ENCODE measurements around the gene ADGRF3.
"Not testable (repeated sequence)": the region's sequence is repeated elsewhere in the genome, so short reads cannot be mapped to it uniquely, and the experiment has no call there.

Gene ADGRF3

DNA sequence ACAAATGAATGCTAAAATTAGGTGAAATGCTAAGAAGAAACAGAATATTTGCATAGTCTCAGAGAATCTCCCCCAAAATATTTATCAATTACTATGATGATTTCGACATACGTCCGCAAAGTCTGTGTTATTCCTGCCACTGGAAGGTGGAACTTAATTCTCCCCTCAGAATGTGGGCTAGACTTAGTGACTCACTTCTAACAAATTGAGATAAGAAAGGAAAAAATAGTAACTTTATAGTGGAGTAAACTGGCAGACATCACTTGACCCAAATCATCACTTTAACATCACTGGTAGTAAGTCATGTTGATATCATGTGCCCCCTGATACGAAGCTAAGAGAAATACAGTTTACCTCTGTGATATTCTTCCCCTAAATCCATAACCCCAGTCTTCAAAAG lies 78.4 kb downstream of the ADGRF3 start:
- DNase-seq (ENCODE audit: low read depth) = no peak
- TF ChIP-seq, protein P1, sequence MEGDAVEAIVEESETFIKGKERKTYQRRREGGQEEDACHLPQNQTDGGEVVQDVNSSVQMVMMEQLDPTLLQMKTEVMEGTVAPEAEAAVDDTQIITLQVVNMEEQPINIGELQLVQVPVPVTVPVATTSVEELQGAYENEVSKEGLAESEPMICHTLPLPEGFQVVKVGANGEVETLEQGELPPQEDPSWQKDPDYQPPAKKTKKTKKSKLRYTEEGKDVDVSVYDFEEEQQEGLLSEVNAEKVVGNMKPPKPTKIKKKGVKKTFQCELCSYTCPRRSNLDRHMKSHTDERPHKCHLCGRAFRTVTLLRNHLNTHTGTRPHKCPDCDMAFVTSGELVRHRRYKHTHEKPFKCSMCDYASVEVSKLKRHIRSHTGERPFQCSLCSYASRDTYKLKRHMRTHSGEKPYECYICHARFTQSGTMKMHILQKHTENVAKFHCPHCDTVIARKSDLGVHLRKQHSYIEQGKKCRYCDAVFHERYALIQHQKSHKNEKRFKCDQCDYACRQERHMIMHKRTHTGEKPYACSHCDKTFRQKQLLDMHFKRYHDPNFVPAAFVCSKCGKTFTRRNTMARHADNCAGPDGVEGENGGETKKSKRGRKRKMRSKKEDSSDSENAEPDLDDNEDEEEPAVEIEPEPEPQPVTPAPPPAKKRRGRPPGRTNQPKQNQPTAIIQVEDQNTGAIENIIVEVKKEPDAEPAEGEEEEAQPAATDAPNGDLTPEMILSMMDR (IDR thresholded peaks at IDR 0.05; ENCODE audit: insufficient read depth, low read depth, low read length, missing control alignments) = no peak
- no peak overlapping the region for H3K4me3 ChIP-seq (ENCODE audit: low read depth, low read length)

DNA sequence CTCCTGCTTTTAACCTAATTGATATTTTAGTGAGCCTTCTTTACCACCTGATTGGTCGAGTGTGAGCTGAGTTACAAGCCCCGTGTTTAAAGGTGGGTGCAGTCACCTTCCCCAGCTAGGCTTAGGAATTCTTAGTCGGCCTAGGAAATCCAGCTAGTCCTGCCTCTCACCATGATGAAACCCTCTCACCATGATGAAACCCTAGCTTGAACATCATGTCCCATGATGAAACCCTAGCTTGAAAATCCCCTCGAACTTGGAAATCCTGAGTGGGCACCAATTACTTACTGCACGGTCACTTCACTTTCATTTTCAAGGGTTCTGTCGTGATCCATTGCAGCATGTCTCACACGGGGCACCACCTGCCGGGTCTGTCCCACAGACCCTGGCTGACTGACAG lies 87.8 kb downstream of the ADGRF3 start:
- DNase-seq (ENCODE audit: low read depth); H3K4me3 ChIP-seq (ENCODE audit: low read depth, low read length): not testable (repeated sequence)

Data from GM12865 (cell line).